Panc1 (cell line): ENCODE measurements around the gene LIN7B. TPM values are rescaled to one million over a fixed set of nuclear protein-coding genes. Genes with fewer than 3 reads are reported as not detected.

Source experiments
- ATAC-seq: fragments of 200-7000 bp; cut with Tn5 transposase; 2 replicates; pipeline ENCODE4 v1.9.1; 2020; ENCODE audit warnings: mild to moderate bottlenecking, moderate library complexity
- BruUV-seq: library from RNA; stranded (reverse); fragments of 400-500 nt; replicated peaks from 2 replicates; lab custom pipeline; 2021; lab: Mats Ljungman, UMichigan
- CTCF ChIA-PET: fragments of 300-600 bp; sonication (Branson Sonifier 250); formaldehyde crosslinking; loops from one replicate; lab custom pipeline; 2022; ENCODE audit warnings: antibody characterized with exemption; lab: Charles Lee
- POLR2A ChIA-PET: fragments of 300-600 bp; sonication (Branson Sonifier 250); formaldehyde crosslinking; loops from one replicate; lab custom pipeline; 2022; ENCODE audit warnings: antibody characterized with exemption; lab: Charles Lee
- DNase-seq: peaks from one replicate; pipeline ENCODE4 v3.0.0-alpha.2; 2010; ENCODE audit warnings: low read depth, low spot score
- H3K27ac ChIP-seq: 2 replicates; pipeline ENCODE4 v1.5.1; 2011; ENCODE audit warnings: mild to moderate bottlenecking, low read length, inconsistent platforms
- H3K27me3 ChIP-seq: fragments of 200-500 bp; sonication (Bioruptor generic); 2 replicates; pipeline ENCODE4 v1.6.0; 2014; ENCODE audit warnings: low read length, inconsistent platforms; ENCODE audit not compliant: control insufficient read depth, insufficient read depth
- H3K36me3 ChIP-seq: fragments of 200-500 bp; sonication (Bioruptor generic); 2 replicates; pipeline ENCODE4 v1.5.1; 2014; ENCODE audit warnings: inconsistent platforms, mild to moderate bottlenecking, low read length, moderate library complexity; ENCODE audit not compliant: control insufficient read depth, insufficient read depth
- H3K4me1 ChIP-seq: 2 replicates; pipeline ENCODE4 v1.5.1; 2011; ENCODE audit warnings: inconsistent platforms, mild to moderate bottlenecking, low read length, moderate library complexity; ENCODE audit not compliant: control insufficient read depth, insufficient read depth
- H3K4me3 ChIP-seq, 2 experiments: 2 replicates each; pipeline ENCODE4 v1.5.1; 2011 to 2012; ENCODE audit warnings: low read depth in 2 of 2, low read length in 2 of 2, mild to moderate bottlenecking in 2 of 2, inconsistent platforms in 1 of 2, moderate library complexity in 1 of 2
- H3K9me3 ChIP-seq: fragments of 200-500 bp; sonication (Bioruptor generic); 2 replicates; pipeline ENCODE4 v1.5.1; 2014; ENCODE audit warnings: low read depth, mild to moderate bottlenecking, inconsistent platforms, low read length, moderate library complexity; ENCODE audit not compliant: control insufficient read depth, insufficient read depth
- POLR2AphosphoS5 ChIP-seq: IDR thresholded peaks from 2 replicates; pipeline ENCODE4 v1.6.1; 2012; ENCODE audit warnings: mild to moderate bottlenecking, low read depth, low read length, moderate library complexity
- SIN3A ChIP-seq: IDR thresholded peaks from 2 replicates; pipeline ENCODE4 v1.6.1; 2012; ENCODE audit warnings: low read depth, mild to moderate bottlenecking, low read length, moderate library complexity, borderline replicate concordance; ENCODE audit not compliant: insufficient read depth
- TCF7L2 ChIP-seq: IDR thresholded peaks from 2 replicates; pipeline ENCODE4 v1.6.1; 2011; ENCODE audit warnings: mild to moderate bottlenecking, low read depth, low read length, inconsistent platforms
- in situ Hi-C: cut with HindIII; loops from 2 replicates; pipeline ENCODE4 v1.10.0; 2016; ENCODE audit warnings: low sequenced_read_pairs, low pct_unique_long_range_greater_than_20kb
- intact Hi-C: fragments of 100-400 bp; cut with micrococcal nuclease; formaldehyde crosslinking; loops from one replicate; pipeline ENCODE4 v1.10.0; 2022; ENCODE audit not compliant: unreplicated experiment
- total RNA-seq: library from RNA; stranded (reverse); gene quantifications from one replicate; pipeline ENCODE4 v1.2.1, GENCODE V29; 2021; ENCODE audit not compliant: unreplicated experiment
- TF ChIP-seq, protein P1 (sequence below), 2 experiments: IDR thresholded peaks; 2 replicates each; pipeline ENCODE4 v1.6.1; 2011 to 2012; ENCODE audit warnings: low read depth in 2 of 2, control low read depth in 1 of 2, low read length in 1 of 2, mild to moderate bottlenecking in 1 of 2, moderate library complexity in 1 of 2; ENCODE audit not compliant: insufficient read depth in 1 of 2
- TF ChIP-seq, protein P2 (sequence below): fragments of 450-650 bp; IDR thresholded peaks from 2 replicates; pipeline ENCODE4 v1.5.1; 2017; ENCODE audit warnings: mild to moderate bottlenecking

The LIN7B gene
- total RNA-seq, 1 experiment from 2014 or later = 6.4 TPM

DNA sequence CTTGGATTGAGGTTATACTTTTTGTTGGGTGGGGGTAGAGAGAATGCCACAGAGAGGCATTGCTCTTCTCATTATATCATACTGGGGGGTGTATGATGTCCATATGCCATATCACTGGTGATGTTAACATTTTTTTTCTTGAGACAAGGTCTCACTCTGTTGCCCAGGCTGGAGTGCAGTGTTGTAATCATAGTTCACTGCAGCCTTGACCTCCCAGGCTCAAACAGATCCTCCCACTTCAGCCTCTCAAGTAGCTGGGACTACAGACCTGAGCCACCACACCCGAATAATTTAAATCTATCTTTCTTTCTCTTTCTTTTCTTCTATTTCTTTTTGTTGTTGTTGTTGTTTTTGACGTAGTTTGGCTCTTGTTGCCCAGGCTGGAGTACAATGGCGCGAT, 33.8 kb upstream of the LIN7B start:
- no peak for ATAC-seq
- no TSS peak for BruUV-seq
- TF ChIP-seq, protein P1, sequence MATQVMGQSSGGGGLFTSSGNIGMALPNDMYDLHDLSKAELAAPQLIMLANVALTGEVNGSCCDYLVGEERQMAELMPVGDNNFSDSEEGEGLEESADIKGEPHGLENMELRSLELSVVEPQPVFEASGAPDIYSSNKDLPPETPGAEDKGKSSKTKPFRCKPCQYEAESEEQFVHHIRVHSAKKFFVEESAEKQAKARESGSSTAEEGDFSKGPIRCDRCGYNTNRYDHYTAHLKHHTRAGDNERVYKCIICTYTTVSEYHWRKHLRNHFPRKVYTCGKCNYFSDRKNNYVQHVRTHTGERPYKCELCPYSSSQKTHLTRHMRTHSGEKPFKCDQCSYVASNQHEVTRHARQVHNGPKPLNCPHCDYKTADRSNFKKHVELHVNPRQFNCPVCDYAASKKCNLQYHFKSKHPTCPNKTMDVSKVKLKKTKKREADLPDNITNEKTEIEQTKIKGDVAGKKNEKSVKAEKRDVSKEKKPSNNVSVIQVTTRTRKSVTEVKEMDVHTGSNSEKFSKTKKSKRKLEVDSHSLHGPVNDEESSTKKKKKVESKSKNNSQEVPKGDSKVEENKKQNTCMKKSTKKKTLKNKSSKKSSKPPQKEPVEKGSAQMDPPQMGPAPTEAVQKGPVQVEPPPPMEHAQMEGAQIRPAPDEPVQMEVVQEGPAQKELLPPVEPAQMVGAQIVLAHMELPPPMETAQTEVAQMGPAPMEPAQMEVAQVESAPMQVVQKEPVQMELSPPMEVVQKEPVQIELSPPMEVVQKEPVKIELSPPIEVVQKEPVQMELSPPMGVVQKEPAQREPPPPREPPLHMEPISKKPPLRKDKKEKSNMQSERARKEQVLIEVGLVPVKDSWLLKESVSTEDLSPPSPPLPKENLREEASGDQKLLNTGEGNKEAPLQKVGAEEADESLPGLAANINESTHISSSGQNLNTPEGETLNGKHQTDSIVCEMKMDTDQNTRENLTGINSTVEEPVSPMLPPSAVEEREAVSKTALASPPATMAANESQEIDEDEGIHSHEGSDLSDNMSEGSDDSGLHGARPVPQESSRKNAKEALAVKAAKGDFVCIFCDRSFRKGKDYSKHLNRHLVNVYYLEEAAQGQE (IDR thresholded peaks at IDR 0.05; ENCODE audit: insufficient read depth in 1 of 2, low read depth in 2 of 2, low read length in 1 of 2) = no peak
- TF ChIP-seq POLR2AphosphoS5 (no peak), SIN3A (no peak), TCF7L2 (no peak)
- TF ChIP-seq, protein P2, sequence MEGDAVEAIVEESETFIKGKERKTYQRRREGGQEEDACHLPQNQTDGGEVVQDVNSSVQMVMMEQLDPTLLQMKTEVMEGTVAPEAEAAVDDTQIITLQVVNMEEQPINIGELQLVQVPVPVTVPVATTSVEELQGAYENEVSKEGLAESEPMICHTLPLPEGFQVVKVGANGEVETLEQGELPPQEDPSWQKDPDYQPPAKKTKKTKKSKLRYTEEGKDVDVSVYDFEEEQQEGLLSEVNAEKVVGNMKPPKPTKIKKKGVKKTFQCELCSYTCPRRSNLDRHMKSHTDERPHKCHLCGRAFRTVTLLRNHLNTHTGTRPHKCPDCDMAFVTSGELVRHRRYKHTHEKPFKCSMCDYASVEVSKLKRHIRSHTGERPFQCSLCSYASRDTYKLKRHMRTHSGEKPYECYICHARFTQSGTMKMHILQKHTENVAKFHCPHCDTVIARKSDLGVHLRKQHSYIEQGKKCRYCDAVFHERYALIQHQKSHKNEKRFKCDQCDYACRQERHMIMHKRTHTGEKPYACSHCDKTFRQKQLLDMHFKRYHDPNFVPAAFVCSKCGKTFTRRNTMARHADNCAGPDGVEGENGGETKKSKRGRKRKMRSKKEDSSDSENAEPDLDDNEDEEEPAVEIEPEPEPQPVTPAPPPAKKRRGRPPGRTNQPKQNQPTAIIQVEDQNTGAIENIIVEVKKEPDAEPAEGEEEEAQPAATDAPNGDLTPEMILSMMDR = no peak
- DNase-seq = no peak
- Histone ChIP-seq H3K4me1 (no peaks in the 10 kb centered on the region), H3K27ac (no peak overlapping the region), H3K36me3 (no peaks in the 10 kb centered on the region; the same call in 1 of the 2 replicates), H3K4me3 (no peak overlapping the region), H3K27me3 (no peaks in the 10 kb centered on the region), H3K9me3 (no peaks in the 10 kb centered on the region)
- in situ Hi-C loops = no loop called here
- ChIA-PET POLR2A (no interaction called here), CTCF (no interaction called here)
- intact Hi-C loops = no loop called here

DNA sequence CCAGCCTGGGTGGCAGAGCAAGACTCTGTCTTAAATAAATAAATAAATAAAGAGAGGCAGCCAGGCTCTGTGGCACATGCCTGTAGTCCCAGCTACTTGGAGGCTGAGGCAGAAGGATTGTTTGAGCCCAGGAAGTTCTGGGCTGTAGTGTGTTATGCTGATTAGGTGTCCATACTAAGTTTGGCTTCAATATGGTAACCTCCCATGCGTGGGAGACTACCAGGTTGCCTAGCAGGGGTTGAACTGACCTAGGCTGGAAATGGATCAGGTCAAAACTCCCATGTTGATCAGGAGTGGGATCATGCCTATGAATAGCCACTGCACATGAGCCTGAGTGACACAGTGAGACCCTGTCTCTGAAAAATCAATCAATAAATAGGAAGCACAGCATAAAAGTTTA, 32.9 kb upstream of the LIN7B start:
- ATAC-seq (no peak), DNase-seq (no peak)
- H3K4me3 ChIP-seq = no peak overlapping the region
- no peaks in the 10 kb centered on the region for H3K9me3 ChIP-seq
- no peaks in the 10 kb centered on the region for H3K27me3 ChIP-seq
- no peaks in the 10 kb centered on the region for H3K4me1 ChIP-seq
- no TSS peak for BruUV-seq
- no peak overlapping the region for H3K27ac ChIP-seq
- TF ChIP-seq SIN3A (no peak), POLR2AphosphoS5 (no peak), TCF7L2 (no peak)
- TF ChIP-seq, protein P1 (IDR thresholded peaks at IDR 0.05; ENCODE audit: insufficient read depth in 1 of 2, low read depth in 2 of 2, low read length in 1 of 2) = no peak
- TF ChIP-seq, protein P2 = no peak
- H3K36me3 ChIP-seq = peaks cover 7% of the 10 kb centered on the region
- POLR2A ChIA-PET = no interaction called here
- in situ Hi-C loops (no loop called here), intact Hi-C loops (no loop called here)
- CTCF ChIA-PET = no interaction called here
